ENCODE measurements around the gene JAM3. TPM values are rescaled to one million over a fixed set of nuclear protein-coding genes. Genes with fewer than 3 reads are reported as not detected.
A peak's percentile ranks its signal among the peaks of the same experiment; 100 is the strongest.

The JAM3 gene
- total RNA-seq, 4 donors from 2014 or later = 10.9 to 14.7 (median 12.1) TPM

GRCh38 chr11:134134167-134134566 is 65.3 kb downstream of the JAM3 start:
- TF ChIP-seq POLR2A (IDR thresholded peaks at IDR 0.05) (no peak), EP300 (IDR thresholded peaks at IDR 0.05) (no peak), POLR2AphosphoS5 (IDR thresholded peaks at IDR 0.05) (no peak), CTCF (IDR thresholded peaks at IDR 0.05) (no peak)
- 91% methylated on average over 1 of the region's 1 CpG for WGBS
- H3K4me3 ChIP-seq = no peak overlapping the region
- no peak overlapping the region for H3K27ac ChIP-seq
- no peak for DNase-seq (ENCODE audit: low spot score in 2 of 2)
- no peaks in the 10 kb centered on the region for H3K27me3 ChIP-seq
- no peaks in the 10 kb centered on the region for H3K4me1 ChIP-seq
- H3K36me3 ChIP-seq = no peaks in the 10 kb centered on the region
- peaks cover 9% of the 10 kb centered on the region for H3K9me3 ChIP-seq

DNA sequence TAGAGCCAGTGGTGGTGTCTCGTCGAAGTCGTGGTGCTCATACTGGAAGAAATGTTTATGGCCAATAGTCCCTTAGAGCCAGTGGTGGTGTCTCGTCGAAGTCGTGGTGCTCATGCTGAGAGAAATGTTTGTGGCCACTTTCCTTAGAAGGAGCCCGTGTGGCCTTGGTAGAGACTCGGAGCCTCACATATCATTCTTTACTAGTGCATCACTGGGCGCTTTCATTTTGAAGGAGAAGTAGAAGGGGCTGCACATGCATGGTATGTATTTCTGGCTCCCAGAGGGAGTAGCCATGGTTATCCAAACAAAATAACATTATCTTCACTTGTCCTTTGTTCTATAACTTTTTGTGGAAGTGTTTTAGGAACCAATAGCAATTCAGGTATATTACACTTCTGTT is 69.5 kb downstream of the JAM3 start:
- Histone ChIP-seq H3K27ac (no peak overlapping the region), H3K36me3 (no peaks in the 10 kb centered on the region), H3K4me1 (peaks cover 9% of the 10 kb centered on the region), H3K9me3 (no peaks in the 10 kb centered on the region), H3K4me3 (no peak overlapping the region), H3K27me3 (no peaks in the 10 kb centered on the region)
- no peak for TF ChIP-seq POLR2AphosphoS5 (IDR thresholded peaks at IDR 0.05)
- no peak for TF ChIP-seq EP300 (IDR thresholded peaks at IDR 0.05)
- no peak for TF ChIP-seq CTCF (IDR thresholded peaks at IDR 0.05)
- TF ChIP-seq POLR2A (IDR thresholded peaks at IDR 0.05) = no peak
- no peak for DNase-seq (ENCODE audit: low spot score in 2 of 2)
- WGBS = 89% methylated on average over 9 of the region's 9 CpGs

DNA sequence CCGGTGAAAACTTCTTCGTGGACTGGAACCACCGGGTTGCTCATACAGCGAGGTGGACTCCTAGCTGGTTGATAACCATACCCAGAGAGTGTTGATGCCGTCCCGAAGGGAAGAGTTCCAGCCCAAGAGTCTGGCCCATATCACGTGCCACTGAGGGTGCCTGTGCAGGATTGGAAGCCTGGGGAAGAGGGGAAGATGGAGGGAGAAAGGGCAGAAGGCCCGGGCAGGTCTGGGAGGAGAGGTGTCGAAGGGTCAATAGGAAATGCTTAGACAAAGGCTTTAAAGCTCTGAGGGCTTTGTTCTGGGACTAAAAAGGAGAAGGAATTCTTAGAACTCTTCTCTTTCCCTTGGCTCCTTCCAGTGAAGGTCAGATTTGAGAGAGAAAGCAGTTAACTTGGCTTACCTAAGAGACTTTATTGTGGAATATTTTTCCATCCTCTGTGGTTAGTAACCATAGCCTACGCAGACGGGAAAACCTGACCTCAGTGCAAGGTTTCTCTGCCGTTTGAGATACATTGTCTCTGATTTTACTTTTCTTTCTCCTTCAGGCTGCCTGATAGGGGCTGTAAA is 70.5 kb downstream of the JAM3 start:
- WGBS = 69% methylated on average over 12 of the region's 12 CpGs
- peaks cover 9% of the 10 kb centered on the region for H3K4me1 ChIP-seq
- DNase-seq (ENCODE audit: low spot score in 2 of 2) = no peak
- H3K27ac ChIP-seq = no peak overlapping the region
- TF ChIP-seq POLR2A (IDR thresholded peaks at IDR 0.05) (no peak), CTCF (IDR thresholded peaks at IDR 0.05) (no peak), EP300 (IDR thresholded peaks at IDR 0.05) (no peak), POLR2AphosphoS5 (IDR thresholded peaks at IDR 0.05) (no peak)
- no peaks in the 10 kb centered on the region for H3K9me3 ChIP-seq
- H3K36me3 ChIP-seq = no peaks in the 10 kb centered on the region
- H3K27me3 ChIP-seq = no peaks in the 10 kb centered on the region
- H3K4me3 ChIP-seq = no peak overlapping the region

DNA sequence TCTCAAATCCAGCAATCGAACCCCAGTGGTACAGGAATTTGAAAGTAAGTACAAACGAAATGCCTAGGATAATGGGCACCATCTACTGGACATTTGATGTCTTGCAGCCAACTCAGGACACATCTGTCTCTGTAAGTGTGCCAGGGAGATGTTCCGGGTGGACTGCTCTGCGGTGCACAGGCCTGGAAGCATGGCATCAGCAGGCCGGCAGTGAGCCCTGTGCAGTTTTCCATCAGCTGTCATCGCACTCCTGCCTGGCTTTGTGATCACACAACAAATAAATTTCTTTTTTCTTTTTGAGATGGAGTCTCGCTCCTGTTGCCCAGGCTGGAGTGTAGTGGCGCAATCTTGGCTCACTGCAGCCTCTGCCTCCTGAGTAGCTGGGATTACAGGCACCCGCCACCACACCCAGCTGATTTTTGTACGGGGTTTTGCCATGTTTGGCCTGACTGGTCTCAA is 71.0 kb downstream of the JAM3 start:
- Histone ChIP-seq H3K27ac (no peak overlapping the region), H3K36me3 (no peaks in the 10 kb centered on the region), H3K4me1 (peaks cover 9% of the 10 kb centered on the region), H3K27me3 (no peaks in the 10 kb centered on the region), H3K9me3 (no peaks in the 10 kb centered on the region), H3K4me3 (no peak overlapping the region)
- WGBS = 45% methylated on average over 10 of the region's 10 CpGs
- TF ChIP-seq POLR2AphosphoS5 (IDR thresholded peaks at IDR 0.05) (peak in 1 of 3 donors; percentile 10), EP300 (IDR thresholded peaks at IDR 0.05) (no peak), CTCF (IDR thresholded peaks at IDR 0.05) (peak; percentile 68 to 76)
- DNase-seq (ENCODE audit: low spot score in 2 of 2) = no peak

DNA sequence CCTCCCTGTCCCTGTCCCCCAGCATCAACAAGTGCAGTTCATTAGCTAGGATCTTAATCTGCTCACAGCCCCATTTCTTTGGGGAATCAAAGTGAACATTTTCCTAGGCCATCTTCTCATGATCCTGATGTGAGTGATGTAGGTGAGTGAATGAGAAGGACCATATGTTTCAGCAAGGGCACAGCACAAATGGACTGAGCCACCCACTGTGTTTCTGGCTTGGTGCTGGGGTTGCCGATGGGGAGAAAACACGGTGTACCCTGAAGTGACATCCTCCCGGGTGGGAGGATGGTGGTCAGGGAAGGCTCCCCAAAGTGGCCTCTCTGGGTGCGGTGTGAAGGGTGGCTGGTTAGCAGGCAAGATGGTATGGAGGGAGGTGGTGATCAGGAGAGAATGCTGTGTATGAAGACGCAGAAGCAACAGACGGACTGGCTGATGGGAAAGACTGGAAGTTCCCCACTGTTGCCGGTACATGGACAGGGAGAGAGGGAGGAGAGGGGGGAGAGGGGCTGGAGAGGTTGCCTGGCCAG is 72.2 kb downstream of the JAM3 start:
- WGBS = 96% methylated on average over 7 of the region's 7 CpGs
- H3K36me3 ChIP-seq = no peaks in the 10 kb centered on the region

More for the DNA sequence above, 72.2 kb downstream of the JAM3 start:
- H3K4me3 ChIP-seq = no peak overlapping the region
- no peak overlapping the region for H3K27ac ChIP-seq
- no peak for DNase-seq (ENCODE audit: low spot score in 2 of 2)
- no peaks in the 10 kb centered on the region for H3K9me3 ChIP-seq
- H3K27me3 ChIP-seq = no peaks in the 10 kb centered on the region
- H3K4me1 ChIP-seq = peaks cover 9% of the 10 kb centered on the region
- TF ChIP-seq EP300 (IDR thresholded peaks at IDR 0.05) (no peak), POLR2AphosphoS5 (IDR thresholded peaks at IDR 0.05) (no peak), POLR2A (IDR thresholded peaks at IDR 0.05) (no peak), CTCF (IDR thresholded peaks at IDR 0.05) (no peak)

Measured in suprapubic skin (tissue), 4 donors.